Measurements from ENCODE around the gene SSC4D. TPM values are rescaled to one million over a fixed set of nuclear protein-coding genes. Genes with fewer than 3 reads are reported as not detected.
"Not testable (repeated sequence)": the region's sequence is repeated elsewhere in the genome, so short reads cannot be mapped to it uniquely, and the experiment has no call there.

The SSC4D gene
- total and polyA plus RNA-seq, 9 of the 15 experiments (the other 6 are each of a cell fraction or from before 2014, with no cell fraction given), result 0.06 to 1.1 (median 0.85) TPM; not detected in 1

GRCh38 chr7:76390092-76390491, 19.4 kb downstream of the SSC4D start:
- CTCF ChIA-PET (ENCODE audit: low intra/inter-chr PET ratio), result no interaction called here
- no peak overlapping the region for H3K4me2 ChIP-seq (ENCODE audit: insufficient read depth, low read length)
- peak overlapping the region; percentile 83 for H3K27ac ChIP-seq (ENCODE audit: extremely low read depth, low read depth, low read length)
- no peak overlapping the region for H3K4me3 ChIP-seq
- WGBS (ENCODE audit: insufficient coverage, low coverage, missing lambda C conversion rate), result 94% methylated on average over 13 of the region's 13 CpGs
- no peaks in the 10 kb centered on the region for H4K20me1 ChIP-seq (replicated peaks; ENCODE audit: control insufficient read depth, insufficient read depth, low read length)
- no peaks in the 10 kb centered on the region for H3K27me3 ChIP-seq (ENCODE audit: control insufficient read depth in 2 of 2, insufficient read depth in 2 of 2, low read length in 2 of 2)
- POLR2A ChIA-PET, result interaction anchor here (1.4 to 1.7 kb wide), 3 partner anchors 9 to 30 kb away, joined by 4 to 8 read pairs (median 5); no protein-coding TSS in a partner anchor
- H3K4me1 ChIP-seq (replicated peaks in 1 of 2; ENCODE audit: control insufficient read depth in 2 of 2, insufficient read depth in 2 of 2, low read length in 2 of 2), result peaks cover 31 to 53% of the 10 kb centered on the region in 2 experiments
- in situ Hi-C loops (cut with MboI) (no loop called here), intact Hi-C loops (cut with micrococcal nuclease) (no loop called here)
- FAIRE-seq, result no peak
- H3K79me2 ChIP-seq (ENCODE audit: control insufficient read depth, insufficient read depth, low read length), result 0 out of 3 replicates have a peak, but pooled peaks cover 3% of the 10 kb centered on the region
- no peaks in the 10 kb centered on the region for H3K9me3 ChIP-seq (replicated peaks; ENCODE audit: control insufficient read depth, insufficient read depth, low read depth, low read length)
- no TSS peak for BruUV-seq (replicated peaks)
- TF ChIP-seq TCF7L2 (IDR thresholded peaks at IDR 0.05; ENCODE audit: low read depth, low read length) (no peak), RBFOX2 (IDR thresholded peaks at IDR 0.05; ENCODE audit: low read depth, low read length) (0 out of 2 replicates have a peak, but pooled peaks have one; percentile 20), POLR2AphosphoS2 (IDR thresholded peaks at IDR 0.05; ENCODE audit: low read length) (no peak)
- H3K9me1 ChIP-seq (ENCODE audit: control insufficient read depth, insufficient read depth, low read length), result no peaks in the 10 kb centered on the region
- H3K9ac ChIP-seq (ENCODE audit: insufficient read depth in 1 of 2, low read depth in 2 of 2, low read length in 2 of 2), result peak overlapping the region in 1 of 2 experiments; percentile 18; a peak in 2 of 4 replicates
- ATAC-seq, result no peak
- no peak for DNase-seq (ENCODE audit: extremely low read depth in 1 of 4, low spot score in 3 of 4)
- H2AFZ ChIP-seq (ENCODE audit: low read depth, low read length), result peak overlapping the region; percentile 95
- H3K36me3 ChIP-seq (ENCODE audit: control insufficient read depth, insufficient read depth, low read length), result no peaks in the 10 kb centered on the region

- DNase-seq (ENCODE audit: extremely low read depth in 1 of 4, low spot score in 3 of 4); H3K9me3 ChIP-seq (replicated peaks; ENCODE audit: control insufficient read depth, insufficient read depth, low read depth, low read length); H3K27ac ChIP-seq (ENCODE audit: extremely low read depth, low read depth, low read length); H3K4me2 ChIP-seq (ENCODE audit: insufficient read depth, low read length); in situ Hi-C loops (cut with MboI); H3K9ac ChIP-seq (ENCODE audit: insufficient read depth in 1 of 2, low read depth in 2 of 2, low read length in 2 of 2); H3K36me3 ChIP-seq (ENCODE audit: control insufficient read depth, insufficient read depth, low read length); H3K4me3 ChIP-seq; POLR2A ChIA-PET; CTCF ChIA-PET (ENCODE audit: low intra/inter-chr PET ratio); H4K20me1 ChIP-seq (replicated peaks; ENCODE audit: control insufficient read depth, insufficient read depth, low read length); ATAC-seq; H3K79me2 ChIP-seq (ENCODE audit: control insufficient read depth, insufficient read depth, low read length); H3K27me3 ChIP-seq (ENCODE audit: control insufficient read depth in 2 of 2, insufficient read depth in 2 of 2, low read length in 2 of 2); intact Hi-C loops (cut with micrococcal nuclease); BruUV-seq (replicated peaks); H3K9me1 ChIP-seq (ENCODE audit: control insufficient read depth, insufficient read depth, low read length); FAIRE-seq: not testable (repeated sequence)
- 0 out of 2 replicates have a peak overlapping the region, but pooled peaks have one; percentile 95 for H2AFZ ChIP-seq (ENCODE audit: low read depth, low read length)
- WGBS (ENCODE audit: insufficient coverage, low coverage, missing lambda C conversion rate), result 87% methylated on average over 6 of the region's 6 CpGs
- H3K4me1 ChIP-seq (replicated peaks in 1 of 2; ENCODE audit: control insufficient read depth in 2 of 2, insufficient read depth in 2 of 2, low read length in 2 of 2), result peaks cover 26 to 40% of the 10 kb centered on the region in 2 experiments
Measured at GRCh38 chr7:76387789-76388188, 21.7 kb downstream of the SSC4D start.

All from K562 (cell line).